ENCODE data around the gene CHCT1. TPM values are rescaled to one million over a fixed set of nuclear protein-coding genes. Genes with fewer than 3 reads are reported as not detected.
"Not testable (repeated sequence)": the region's sequence is repeated elsewhere in the genome, so short reads cannot be mapped to it uniquely, and the experiment has no call there.

The CHCT1 gene
- total RNA-seq, 1 donor from 2014 or later = 0.44 TPM

DNA sequence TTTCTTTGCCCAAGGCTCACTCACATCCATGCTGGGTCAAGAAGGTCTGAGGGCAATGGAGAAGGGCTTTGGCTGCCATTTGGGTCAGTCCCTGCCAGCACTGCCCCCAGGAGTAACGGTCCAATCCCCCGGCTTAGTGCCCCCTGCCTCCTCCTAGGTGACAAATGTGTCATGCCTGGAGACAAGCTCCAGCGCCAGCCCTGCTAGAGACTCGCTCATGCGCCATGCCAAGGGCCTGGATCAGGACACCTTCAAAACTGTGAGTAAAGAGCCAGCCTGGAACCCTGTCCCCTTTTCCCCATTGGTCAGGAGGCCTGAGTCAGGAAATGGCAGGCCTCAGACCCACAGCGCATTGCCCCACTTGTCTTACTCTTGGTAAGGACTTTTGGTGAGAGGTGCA is 3.3 kb downstream of the CHCT1 start:
- TF ChIP-seq, protein P1, sequence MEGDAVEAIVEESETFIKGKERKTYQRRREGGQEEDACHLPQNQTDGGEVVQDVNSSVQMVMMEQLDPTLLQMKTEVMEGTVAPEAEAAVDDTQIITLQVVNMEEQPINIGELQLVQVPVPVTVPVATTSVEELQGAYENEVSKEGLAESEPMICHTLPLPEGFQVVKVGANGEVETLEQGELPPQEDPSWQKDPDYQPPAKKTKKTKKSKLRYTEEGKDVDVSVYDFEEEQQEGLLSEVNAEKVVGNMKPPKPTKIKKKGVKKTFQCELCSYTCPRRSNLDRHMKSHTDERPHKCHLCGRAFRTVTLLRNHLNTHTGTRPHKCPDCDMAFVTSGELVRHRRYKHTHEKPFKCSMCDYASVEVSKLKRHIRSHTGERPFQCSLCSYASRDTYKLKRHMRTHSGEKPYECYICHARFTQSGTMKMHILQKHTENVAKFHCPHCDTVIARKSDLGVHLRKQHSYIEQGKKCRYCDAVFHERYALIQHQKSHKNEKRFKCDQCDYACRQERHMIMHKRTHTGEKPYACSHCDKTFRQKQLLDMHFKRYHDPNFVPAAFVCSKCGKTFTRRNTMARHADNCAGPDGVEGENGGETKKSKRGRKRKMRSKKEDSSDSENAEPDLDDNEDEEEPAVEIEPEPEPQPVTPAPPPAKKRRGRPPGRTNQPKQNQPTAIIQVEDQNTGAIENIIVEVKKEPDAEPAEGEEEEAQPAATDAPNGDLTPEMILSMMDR (IDR thresholded peaks at IDR 0.05) = no peak
- ChIA-PET POLR2A (interaction anchor here (0.5 kb wide), 1 partner anchor 8 kb away, joined by 3 read pairs; no protein-coding TSS in a partner anchor), CTCF (no interaction called here)
- ATAC-seq (ENCODE audit: low read depth) (no peak), DNase-seq (no peak)
- Mint-ChIP-seq H3K4me1 (peaks cover 8% of the 10 kb centered on the region), H3K9me3 (no peaks in the 10 kb centered on the region), H3K4me3 (no peak overlapping the region), H3K36me3 (ENCODE audit: low read depth) (no peaks in the 10 kb centered on the region), H3K27me3 (peaks cover 4% of the 10 kb centered on the region), H3K27ac (no peak overlapping the region)
- intact Hi-C loops (cut with micrococcal nuclease) = no loop called here

DNA sequence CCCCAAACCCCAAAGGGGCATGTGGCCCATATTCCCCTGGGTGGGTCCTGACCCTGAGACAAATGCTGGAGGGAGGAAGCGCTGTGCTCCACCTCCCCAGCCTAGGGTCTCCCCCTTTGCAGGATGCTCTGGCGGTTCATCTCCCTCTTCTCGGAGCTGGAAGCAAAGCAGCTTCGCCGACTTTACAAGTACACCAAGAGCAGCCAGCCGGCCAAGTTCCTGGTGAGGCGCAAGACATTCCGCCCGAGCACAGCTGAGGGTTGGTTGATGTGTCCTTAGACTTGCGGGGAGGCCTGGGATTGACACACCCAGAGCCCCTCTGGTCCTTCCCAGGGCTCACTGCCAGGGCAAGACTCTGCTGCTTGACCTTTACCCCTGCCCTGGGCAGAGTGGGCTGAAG is 4.3 kb downstream of the CHCT1 start:
- TF ChIP-seq, protein P1 (IDR thresholded peaks at IDR 0.05) = no peak
- Mint-ChIP-seq H3K27ac (no peak overlapping the region), H3K4me1 (peaks cover 3% of the 10 kb centered on the region), H3K36me3 (ENCODE audit: low read depth) (no peaks in the 10 kb centered on the region), H3K4me3 (no peak overlapping the region), H3K9me3 (no peaks in the 10 kb centered on the region), H3K27me3 (peaks cover 8% of the 10 kb centered on the region)
- POLR2A ChIA-PET = no interaction called here
- intact Hi-C loops (cut with micrococcal nuclease) = no loop called here
- DNase-seq (no peak), ATAC-seq (ENCODE audit: low read depth) (no peak)
- CTCF ChIA-PET = no interaction called here

DNA sequence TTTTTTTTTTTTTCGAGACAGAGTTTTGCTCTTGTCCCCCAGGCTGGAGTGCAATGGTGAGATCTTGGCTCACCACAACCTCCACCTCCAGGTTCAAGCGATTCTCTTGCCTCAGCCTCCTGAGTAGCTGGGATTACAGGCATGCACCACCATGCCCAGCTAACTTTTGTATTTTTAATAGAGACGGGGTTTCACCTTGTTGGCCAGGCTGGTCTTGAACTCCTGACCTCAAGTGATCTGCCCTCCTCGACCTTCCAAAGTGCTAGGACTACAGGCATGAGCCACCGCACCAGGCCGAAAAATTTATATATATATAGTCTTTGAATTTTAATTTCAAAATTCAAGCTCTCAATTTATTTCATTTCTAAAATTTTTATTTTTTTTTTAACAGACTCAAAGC is 6.2 kb downstream of the CHCT1 start:
- H3K4me1 Mint-ChIP-seq; H3K9me3 Mint-ChIP-seq; H3K4me3 Mint-ChIP-seq; H3K36me3 Mint-ChIP-seq (ENCODE audit: low read depth); DNase-seq; intact Hi-C loops (cut with micrococcal nuclease); ATAC-seq (ENCODE audit: low read depth); H3K27me3 Mint-ChIP-seq; H3K27ac Mint-ChIP-seq; POLR2A ChIA-PET: not testable (repeated sequence)
- CTCF ChIA-PET = interaction anchor here (0.7 kb wide), 1 partner anchor 24 kb away, joined by 4 read pairs; no protein-coding TSS in a partner anchor

DNA sequence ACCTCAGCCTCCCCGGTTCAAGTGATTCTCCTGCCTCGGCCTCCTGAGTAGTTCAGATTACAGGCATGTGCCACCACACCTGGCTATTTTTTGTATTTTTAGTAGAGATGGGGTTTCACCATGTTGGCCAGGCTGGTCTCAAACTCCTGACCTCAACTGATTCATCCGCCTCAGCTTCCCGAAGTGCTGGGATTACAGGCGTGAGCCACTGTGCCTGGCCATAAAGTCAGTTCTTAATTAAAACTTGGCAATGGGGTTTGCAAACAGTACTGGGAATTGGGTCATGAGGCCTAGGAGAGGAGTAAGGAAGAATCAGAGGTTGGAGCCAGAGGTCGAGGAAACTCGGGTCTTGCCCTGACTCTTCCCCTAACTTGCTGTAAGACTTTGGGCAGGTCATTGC is 8.3 kb downstream of the CHCT1 start:
- H3K36me3 Mint-ChIP-seq (ENCODE audit: low read depth); H3K4me3 Mint-ChIP-seq; H3K27me3 Mint-ChIP-seq; H3K27ac Mint-ChIP-seq; H3K4me1 Mint-ChIP-seq; intact Hi-C loops (cut with micrococcal nuclease); CTCF ChIA-PET; DNase-seq; ATAC-seq (ENCODE audit: low read depth): not testable (repeated sequence)
- POLR2A ChIA-PET = interaction anchor here (0.7 kb wide), 1 partner anchor 31 kb away, joined by 9 read pairs; no protein-coding TSS in a partner anchor
- H3K9me3 Mint-ChIP-seq = peaks cover 13% of the 10 kb centered on the region

DNA sequence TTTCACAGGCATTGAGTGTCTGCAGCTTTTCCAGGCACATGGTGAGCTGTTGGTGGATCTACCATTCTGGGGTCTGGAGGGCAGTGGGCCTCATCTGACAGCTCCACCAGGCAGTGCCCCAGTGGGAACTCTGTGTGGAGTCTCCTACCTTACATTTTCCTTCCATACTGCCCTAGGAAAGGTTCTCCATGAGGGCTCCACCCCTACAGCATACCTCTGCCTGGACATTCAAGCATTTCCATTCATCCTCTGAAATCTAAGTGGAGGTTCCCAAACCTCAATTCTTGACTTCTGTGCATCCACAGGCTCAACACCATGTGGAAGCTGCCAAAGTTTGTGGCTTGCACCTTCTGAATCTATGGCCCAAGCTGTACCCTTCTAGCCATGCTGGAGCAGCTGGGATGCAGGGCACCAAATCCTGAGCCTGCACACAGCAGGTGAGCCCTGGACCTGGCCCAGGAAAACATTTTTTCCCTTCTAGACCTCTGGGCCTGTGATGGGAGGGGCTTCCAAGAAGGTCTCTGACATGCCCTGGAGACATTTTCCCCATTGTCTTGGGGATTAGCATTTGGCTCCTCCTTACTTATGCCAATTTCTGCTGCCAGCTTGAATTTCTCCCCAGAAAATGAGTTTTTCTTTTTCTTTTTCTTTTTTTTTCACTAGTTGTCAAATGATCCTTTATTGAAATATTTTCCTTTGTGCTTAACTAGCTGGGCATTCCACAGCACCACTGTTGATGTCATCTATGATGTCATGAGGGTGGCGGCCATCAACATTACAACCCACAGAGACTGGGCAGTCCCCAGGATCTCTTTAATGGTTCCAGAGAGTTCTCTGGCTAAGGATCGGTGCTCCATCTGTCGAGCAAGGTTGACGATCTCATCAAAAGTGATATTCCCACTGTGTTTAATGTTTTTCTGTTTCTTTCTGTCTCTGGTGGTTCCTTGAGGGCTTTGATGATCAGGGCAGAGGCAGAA is 11.0 kb downstream of the CHCT1 start:
- POLR2A ChIA-PET = not testable (repeated sequence)

DNA sequence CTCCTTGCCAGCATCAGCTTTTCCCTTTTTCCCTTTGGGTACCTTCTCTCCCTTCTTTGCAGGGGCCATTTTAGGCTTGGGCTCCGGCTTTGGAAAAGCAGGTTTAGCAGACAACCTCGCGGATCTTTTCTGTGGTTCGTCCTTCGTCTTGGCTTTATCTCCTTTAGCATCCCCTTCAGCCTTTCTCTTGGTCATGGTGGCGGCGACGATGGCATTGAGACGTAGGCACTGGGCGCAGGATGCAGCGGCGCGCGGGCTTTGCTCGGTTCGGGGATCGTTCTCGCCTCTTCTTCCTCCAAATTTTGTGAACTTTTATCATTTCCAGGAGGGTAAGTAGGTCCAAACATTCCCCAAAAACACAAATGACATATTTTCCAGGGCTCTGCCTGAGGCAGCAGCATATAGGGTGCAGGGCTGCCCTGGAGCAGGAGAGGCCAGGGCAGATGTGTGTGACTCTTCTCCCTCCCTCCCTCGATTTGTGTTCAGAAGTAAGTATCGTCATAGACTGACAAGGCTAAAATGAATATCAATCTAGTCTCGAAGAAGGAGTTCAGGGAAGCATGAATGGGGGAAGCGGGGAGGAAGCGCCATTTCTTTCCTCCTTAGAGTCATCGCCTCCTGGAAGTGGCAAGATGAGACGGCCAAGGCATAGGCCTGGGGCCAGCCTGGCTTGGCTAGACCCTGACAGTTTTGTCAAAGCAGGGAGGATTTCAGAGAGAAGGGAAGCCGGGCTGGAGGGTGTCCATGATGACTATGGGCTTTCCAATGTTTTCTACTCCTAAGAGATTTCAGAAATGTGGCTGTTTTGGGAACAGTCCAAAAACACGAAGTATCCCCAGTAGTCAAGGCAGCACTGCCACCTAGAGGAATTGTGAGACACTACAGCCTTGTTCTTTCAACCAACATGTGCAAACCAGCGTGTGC is 13.2 kb downstream of the CHCT1 start:
- Mint-ChIP-seq H3K36me3 (ENCODE audit: low read depth) (no peaks in the 10 kb centered on the region), H3K4me3 (no peak overlapping the region), H3K27ac (no peak overlapping the region), H3K27me3 (peaks cover 5% of the 10 kb centered on the region), H3K9me3 (peaks cover 13% of the 10 kb centered on the region), H3K4me1 (no peaks in the 10 kb centered on the region)
- ChIA-PET CTCF (no interaction called here), POLR2A (no interaction called here)
- DNase-seq = peak; percentile 23
- ATAC-seq (ENCODE audit: low read depth) = peak; percentile 80
- TF ChIP-seq, protein P1 (IDR thresholded peaks at IDR 0.05) = peak; percentile 78
- intact Hi-C loops (cut with micrococcal nuclease) = loop anchor here (1.0 to 5.0 kb wide), 4 partner anchors 14 to 292 kb away; no protein-coding TSS in a partner anchor

More for the DNA sequence above, 11.0 kb downstream of the CHCT1 start:
- H3K9me3 Mint-ChIP-seq = peaks cover 13% of the 10 kb centered on the region
- CTCF ChIA-PET; H3K4me3 Mint-ChIP-seq; H3K36me3 Mint-ChIP-seq (ENCODE audit: low read depth); intact Hi-C loops (cut with micrococcal nuclease); H3K27ac Mint-ChIP-seq; DNase-seq; H3K4me1 Mint-ChIP-seq; ATAC-seq (ENCODE audit: low read depth); H3K27me3 Mint-ChIP-seq: not testable (repeated sequence)

Measured in activated B cell treated with CpG ODN at 0.5 μM for 24 hours (primary cell).